Lung (tissue), 12 donors: ENCODE measurements around the gene FUT2. TPM values are rescaled to one million over a fixed set of nuclear protein-coding genes. Genes with fewer than 3 reads are reported as not detected.
A peak's percentile ranks its signal among the peaks of the same experiment; 100 is the strongest.

Experiments used
- ATAC-seq: fragments of 200-7000 bp; cut with Tn5 transposase; one replicate; pipeline ENCODE4 v1.9.1; 2020; ENCODE audit warnings: moderate number of reproducible peaks; ENCODE audit not compliant: insufficient read depth, low FRiP score
- DNase-seq, 3 donors: peaks; one replicate each; pipeline ENCODE4 v3.0.0-alpha.2; 2013 to 2017
- H3K27ac ChIP-seq, 2 donors: one replicate each; pipeline ENCODE4 v1.5.1; 2013; ENCODE audit warnings: mild to moderate bottlenecking in 2 of 2, moderate library complexity in 2 of 2, control low read depth in 1 of 2, inconsistent platforms in 1 of 2, low read depth in 1 of 2, low read length in 1 of 2
- H3K27me3 ChIP-seq, 3 donors: one replicate each; pipeline ENCODE4 v1.5.1; 2013; ENCODE audit warnings: low read length in 2 of 3; ENCODE audit not compliant: control insufficient read depth in 3 of 3, insufficient read depth in 3 of 3
- H3K36me3 ChIP-seq, 4 donors: one replicate each; pipeline ENCODE4 v1.5.1; 2013; ENCODE audit warnings: low read length in 4 of 4, mild to moderate bottlenecking in 1 of 4, moderate library complexity in 1 of 4; ENCODE audit not compliant: control insufficient read depth in 4 of 4, insufficient read depth in 4 of 4
- H3K4me1 ChIP-seq, 5 donors: one replicate each; pipeline ENCODE4 v1.5.1; 2013; ENCODE audit warnings: low read length in 5 of 5, mild to moderate bottlenecking in 2 of 5, moderate library complexity in 1 of 5; ENCODE audit not compliant: control insufficient read depth in 5 of 5, insufficient read depth in 5 of 5
- H3K4me3 ChIP-seq: one replicate; pipeline ENCODE4 v1.5.1; 2013; ENCODE audit warnings: mild to moderate bottlenecking, control low read depth, moderate library complexity
- H3K9ac ChIP-seq, 2 donors: one replicate each; pipeline ENCODE4 v1.5.1; 2013; ENCODE audit warnings: low read length in 2 of 2, control low read depth in 1 of 2; ENCODE audit not compliant: insufficient read depth in 1 of 2
- H3K9me3 ChIP-seq, 4 donors: one replicate each; pipeline ENCODE4 v1.5.1; 2013; ENCODE audit warnings: low read length in 3 of 4, mild to moderate bottlenecking in 1 of 4, moderate library complexity in 1 of 4; ENCODE audit not compliant: control insufficient read depth in 4 of 4, insufficient read depth in 3 of 4
- WGBS, 2 donors: extraction: QIAGEN DNeasy Blood & Tissue Kit; methylation state at CpG; one replicate each; pipeline ENCODE4 v1.1.7; 2013; 5-methylcytosine and 5-hydroxymethylcytosine counted together
- polyA plus RNA-seq, 2 donors: library from polyadenylated mRNA; stranded (reverse); fragments of 200-250 nt; gene quantifications; one replicate each; pipeline ENCODE4 v1.2.1, GENCODE V29; 2013
- total RNA-seq, 2 donors: library from RNA; depleted of rRNA in 1 of 2; stranded (reverse); fragments of >200 nt in 1 of 2; gene quantifications; one replicate each; pipeline ENCODE4 v1.2.1, GENCODE V29; 2014 to 2021
- TF ChIP-seq, protein P1 (sequence below): IDR thresholded peaks from 2 replicates; pipeline ENCODE4 v1.5.1; 2012; ENCODE audit warnings: mild to moderate bottlenecking; ENCODE audit errors: control extremely low read depth, extremely low read depth
- donor health status: control.
- donor health status: control.
- donor health status: Bipolar disorder and iron deficiency.
- donor health status: healthy.
- donor health status: DM: yes; HTN: yes; CAD: no.

FUT2 gene
- total and polyA plus RNA-seq, 4 donors, result 0.40 to 6.5 (median 5.0) TPM

DNA sequence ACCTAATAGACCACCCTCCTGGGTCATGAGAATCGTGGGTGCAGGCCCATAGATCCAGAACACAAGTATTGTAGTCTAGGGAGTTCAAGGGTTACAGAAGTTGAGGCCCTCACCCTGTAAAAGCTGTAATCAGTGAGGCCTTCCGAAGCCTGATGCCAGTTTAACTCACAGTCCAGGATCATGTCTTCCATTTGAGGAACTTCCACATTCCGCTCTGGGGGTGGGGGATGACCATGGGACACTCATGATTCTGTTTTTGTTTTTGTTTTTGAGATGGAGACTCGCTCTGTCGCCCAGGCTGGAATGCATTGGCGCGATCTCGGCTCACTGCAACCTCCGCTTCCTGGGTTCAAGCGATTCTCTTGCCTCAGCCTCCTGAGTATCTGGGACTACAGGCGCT is 46.3 kb downstream of the FUT2 start:
- Histone ChIP-seq H3K4me1 (peaks cover 0 to 19% (median 2%) of the 10 kb centered on the region in 5 donors), H3K9me3 (peaks cover 0 to 2% (median 0%) of the 10 kb centered on the region in 4 donors)

DNA sequence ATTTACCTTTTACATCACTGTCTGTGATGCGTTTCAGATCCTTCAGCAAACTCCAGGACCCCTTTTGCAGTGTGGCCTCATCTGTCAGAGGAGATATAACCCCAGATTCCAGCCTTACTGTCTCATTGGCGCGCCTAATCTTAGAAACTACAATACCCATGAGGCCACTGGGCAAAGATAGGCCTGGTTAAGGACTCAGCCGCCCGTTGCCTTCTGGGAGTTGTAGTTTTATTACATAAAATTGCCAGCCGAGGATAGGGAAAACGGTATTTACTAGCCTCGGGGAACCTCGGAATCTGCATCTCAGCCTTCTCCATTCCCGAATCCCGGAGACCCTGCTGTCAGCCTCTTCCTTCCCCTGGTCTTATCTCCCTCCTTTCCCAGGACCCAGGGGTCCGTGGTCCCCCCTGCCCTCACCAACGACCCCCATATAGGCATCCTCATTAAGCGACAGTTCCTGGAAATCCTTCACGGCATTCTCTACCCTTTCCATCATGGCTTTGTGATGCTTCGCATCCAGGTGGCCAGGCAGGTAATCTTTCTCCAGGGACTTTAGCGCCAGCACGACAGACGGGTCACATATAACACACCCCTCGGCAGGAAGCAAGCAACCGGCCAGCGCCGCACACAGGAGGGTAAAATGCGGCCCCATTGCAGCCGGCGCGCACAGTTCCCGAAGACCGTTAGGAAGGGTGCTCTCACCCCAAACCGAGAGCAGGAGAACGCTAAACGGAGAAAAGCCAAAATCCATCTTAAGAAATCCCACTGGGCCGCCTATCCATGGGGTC is 49.6 kb downstream of the FUT2 start:
- peaks cover 0 to 14% (median 5%) of the 10 kb centered on the region in 5 donors for H3K4me1 ChIP-seq
- DNase-seq (peak; percentile 61 to 71 (median 67)), ATAC-seq (no peak)
- H3K27ac ChIP-seq, result no peak overlapping the region
- H3K4me3 ChIP-seq, result no peak overlapping the region
- TF ChIP-seq, protein P1, sequence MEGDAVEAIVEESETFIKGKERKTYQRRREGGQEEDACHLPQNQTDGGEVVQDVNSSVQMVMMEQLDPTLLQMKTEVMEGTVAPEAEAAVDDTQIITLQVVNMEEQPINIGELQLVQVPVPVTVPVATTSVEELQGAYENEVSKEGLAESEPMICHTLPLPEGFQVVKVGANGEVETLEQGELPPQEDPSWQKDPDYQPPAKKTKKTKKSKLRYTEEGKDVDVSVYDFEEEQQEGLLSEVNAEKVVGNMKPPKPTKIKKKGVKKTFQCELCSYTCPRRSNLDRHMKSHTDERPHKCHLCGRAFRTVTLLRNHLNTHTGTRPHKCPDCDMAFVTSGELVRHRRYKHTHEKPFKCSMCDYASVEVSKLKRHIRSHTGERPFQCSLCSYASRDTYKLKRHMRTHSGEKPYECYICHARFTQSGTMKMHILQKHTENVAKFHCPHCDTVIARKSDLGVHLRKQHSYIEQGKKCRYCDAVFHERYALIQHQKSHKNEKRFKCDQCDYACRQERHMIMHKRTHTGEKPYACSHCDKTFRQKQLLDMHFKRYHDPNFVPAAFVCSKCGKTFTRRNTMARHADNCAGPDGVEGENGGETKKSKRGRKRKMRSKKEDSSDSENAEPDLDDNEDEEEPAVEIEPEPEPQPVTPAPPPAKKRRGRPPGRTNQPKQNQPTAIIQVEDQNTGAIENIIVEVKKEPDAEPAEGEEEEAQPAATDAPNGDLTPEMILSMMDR, result no peak
- H3K9ac ChIP-seq, result no peak overlapping the region
- H3K36me3 ChIP-seq, result peaks cover 0 to 9% (median 0%) of the 10 kb centered on the region in 4 donors
- H3K27me3 ChIP-seq, result peaks cover 0 to 18% (median 12%) of the 10 kb centered on the region in 3 donors
- peaks cover 0 to 2% (median 0%) of the 10 kb centered on the region in 4 donors for H3K9me3 ChIP-seq
- WGBS, 2 donors, result 36 to 38% methylated on average over 33 of the region's 33 CpGs

More for the DNA sequence above, 46.3 kb downstream of the FUT2 start:
- DNase-seq (no peak), ATAC-seq (no peak)
- WGBS, 2 donors, result 91 to 92% methylated on average over 11 of the region's 11 CpGs
- TF ChIP-seq, protein P1, result no peak
- H3K36me3 ChIP-seq, result no peaks in the 10 kb centered on the region
- no peak overlapping the region for H3K9ac ChIP-seq
- H3K27ac ChIP-seq, result peak overlapping the region; percentile 2 to 64
- no peak overlapping the region for H3K4me3 ChIP-seq
- peaks cover 0 to 21% (median 19%) of the 10 kb centered on the region in 3 donors for H3K27me3 ChIP-seq

DNA sequence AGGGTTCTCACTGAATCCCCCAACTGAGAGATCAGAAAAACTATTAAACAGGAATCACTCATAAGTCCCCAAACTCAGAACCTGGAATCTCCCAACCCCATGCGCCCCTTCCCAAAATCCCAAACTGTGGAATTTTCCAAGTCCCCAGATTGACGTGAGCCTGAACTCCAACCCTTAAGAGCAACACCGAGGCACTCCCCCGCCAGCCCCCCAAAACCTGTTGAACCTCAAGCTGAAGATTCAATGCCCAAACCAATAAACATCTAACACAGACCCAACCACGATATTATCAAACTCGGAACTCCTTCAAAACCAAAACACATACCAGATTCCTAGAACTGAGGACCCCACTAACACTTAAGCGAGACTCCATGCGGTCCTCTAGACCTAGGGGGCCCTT is 50.3 kb downstream of the FUT2 start:
- DNase-seq (no peak), ATAC-seq (no peak)
- H3K27ac ChIP-seq, result no peak overlapping the region
- TF ChIP-seq, protein P1, result no peak
- peaks cover 0 to 16% (median 4%) of the 10 kb centered on the region in 5 donors for H3K4me1 ChIP-seq
- WGBS, 2 donors, result 77 to 78% methylated on average over 8 of the region's 8 CpGs
- peaks cover 0 to 2% (median 0%) of the 10 kb centered on the region in 4 donors for H3K9me3 ChIP-seq
- no peak overlapping the region for H3K4me3 ChIP-seq
- H3K36me3 ChIP-seq, result peaks cover 0 to 10% (median 0%) of the 10 kb centered on the region in 4 donors
- peaks cover 0 to 15% (median 9%) of the 10 kb centered on the region in 3 donors for H3K27me3 ChIP-seq
- no peak overlapping the region for H3K9ac ChIP-seq
